Jurkat, Clone E6-1 (cell line): ENCODE results near the gene MMD. TPM values are rescaled to one million over a fixed set of nuclear protein-coding genes. Genes with fewer than 3 reads are reported as not detected.
A peak's percentile ranks its signal among the peaks of the same experiment; 100 is the strongest.
"Not testable (repeated sequence)": the region's sequence is repeated elsewhere in the genome, so short reads cannot be mapped to it uniquely, and the experiment has no call there.

ENCODE experiments used
- DNase-seq: peaks from one replicate; pipeline ENCODE4 v3.0.0-alpha.2; 2011; ENCODE audit warnings: low read depth, low spot score
- H3K4me3 ChIP-seq: 2 replicates; pipeline ENCODE4 v1.5.1; 2011; ENCODE audit warnings: mild to moderate bottlenecking, low read length, control low read depth, moderate library complexity
- polyA plus RNA-seq: library from polyadenylated mRNA; unstranded; fragments of >200 nt; gene quantifications from one replicate; pipeline ENCODE4 v1.2.1, GENCODE V29; 2012; ENCODE audit warnings: missing spikeins; ENCODE audit not compliant: insufficient read length, insufficient read depth

MMD gene, protein sequence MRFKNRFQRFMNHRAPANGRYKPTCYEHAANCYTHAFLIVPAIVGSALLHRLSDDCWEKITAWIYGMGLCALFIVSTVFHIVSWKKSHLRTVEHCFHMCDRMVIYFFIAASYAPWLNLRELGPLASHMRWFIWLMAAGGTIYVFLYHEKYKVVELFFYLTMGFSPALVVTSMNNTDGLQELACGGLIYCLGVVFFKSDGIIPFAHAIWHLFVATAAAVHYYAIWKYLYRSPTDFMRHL
- 18.1 TPM for polyA plus RNA-seq

- DNase-seq: no peak
Measured at GRCh38 chr17:55421179-55421934, at the start of gene MMD. Gene MMD (minus strand): TSS chr17:55421835. CDS start chr17:55421695, 140 bp downstream.

GRCh38 chr17:55466671-55467070, 45.0 kb upstream of the MMD start:
- H3K4me3 ChIP-seq: no peak overlapping the region
- DNase-seq: no peak

More at GRCh38 chr17:55421179-55421934, at the start of gene MMD:
- H3K4me3 ChIP-seq: peak within 1 kb of the TSS; percentile 97

DNA sequence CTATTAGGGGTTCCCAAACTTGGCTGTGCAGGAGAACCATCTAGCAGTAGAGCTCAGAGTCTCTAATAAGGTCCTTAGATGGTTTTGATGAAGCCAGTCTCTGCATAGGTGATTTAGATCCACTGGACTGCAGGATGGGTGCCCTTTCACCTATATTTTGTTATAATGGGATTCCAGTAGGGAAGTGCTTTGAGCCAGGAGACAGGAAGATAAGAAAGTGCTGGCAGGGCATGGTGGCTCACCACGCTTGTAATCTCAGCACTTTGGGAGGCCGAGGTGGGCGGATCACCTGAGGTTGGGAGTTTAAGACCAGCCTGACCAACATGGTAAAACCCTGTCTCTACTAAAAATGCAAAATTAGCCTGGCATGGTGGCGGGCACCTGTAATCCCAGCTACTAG, 44.1 kb upstream of the MMD start:
- H3K4me3 ChIP-seq, DNase-seq: not testable (repeated sequence)

GRCh38 chr17:55463600-55463999, 42.0 kb upstream of the MMD start:
- no peak for DNase-seq
- H3K4me3 ChIP-seq: no peak overlapping the region

DNA sequence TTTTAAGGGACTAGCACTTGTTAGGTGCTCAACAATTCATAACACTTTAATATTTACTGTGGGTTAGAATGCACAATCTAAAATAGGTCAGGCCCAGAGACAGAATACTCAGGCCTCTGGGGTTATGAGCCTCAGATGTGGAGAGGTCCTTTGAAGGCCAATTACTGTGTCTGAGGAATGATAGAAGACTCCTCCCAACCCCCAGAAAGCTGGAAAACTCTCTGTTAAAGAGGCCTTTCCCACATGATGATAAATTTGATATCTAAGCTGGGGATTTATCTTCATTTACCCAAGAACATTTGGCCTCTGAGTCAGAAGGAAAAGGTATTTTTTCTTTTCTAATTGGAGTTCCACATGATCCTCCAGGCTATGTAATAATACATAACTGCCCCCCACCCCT, 41.1 kb upstream of the MMD start:
- no peak for DNase-seq
- no peak overlapping the region for H3K4me3 ChIP-seq

DNA sequence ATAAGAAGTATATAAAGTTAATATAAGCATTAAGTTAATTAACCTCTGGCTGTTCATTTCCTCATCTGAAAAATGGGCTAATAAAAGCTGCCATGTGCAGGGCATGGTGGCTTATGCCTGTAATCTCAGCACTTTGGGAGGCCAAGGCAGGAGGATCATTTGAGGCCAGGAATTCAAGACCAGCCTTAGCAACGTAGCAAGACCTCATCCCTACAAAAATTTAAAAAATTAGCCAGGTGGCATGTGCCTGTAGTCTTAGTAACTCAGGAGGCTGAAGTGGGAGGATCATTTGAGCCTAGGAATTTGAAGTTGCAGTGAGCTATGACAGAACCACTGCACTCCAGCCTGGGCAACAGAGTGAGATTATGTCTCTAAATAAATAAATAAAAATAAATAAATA, 40.6 kb upstream of the MMD start:
- H3K4me3 ChIP-seq: no peak overlapping the region
- no peak for DNase-seq

GRCh38 chr17:55458978-55459377, 37.3 kb upstream of the MMD start:
- H3K4me3 ChIP-seq: no peak overlapping the region
- no peak for DNase-seq

- no peak for DNase-seq
- no peak overlapping the region for H3K4me3 ChIP-seq
Measured at GRCh38 chr17:55458287-55458900, 36.8 kb upstream of the MMD start.

- H3K4me3 ChIP-seq: no peak overlapping the region
- DNase-seq: no peak
Measured at GRCh38 chr17:55456307-55457240, 34.9 kb upstream of the MMD start.

DNA sequence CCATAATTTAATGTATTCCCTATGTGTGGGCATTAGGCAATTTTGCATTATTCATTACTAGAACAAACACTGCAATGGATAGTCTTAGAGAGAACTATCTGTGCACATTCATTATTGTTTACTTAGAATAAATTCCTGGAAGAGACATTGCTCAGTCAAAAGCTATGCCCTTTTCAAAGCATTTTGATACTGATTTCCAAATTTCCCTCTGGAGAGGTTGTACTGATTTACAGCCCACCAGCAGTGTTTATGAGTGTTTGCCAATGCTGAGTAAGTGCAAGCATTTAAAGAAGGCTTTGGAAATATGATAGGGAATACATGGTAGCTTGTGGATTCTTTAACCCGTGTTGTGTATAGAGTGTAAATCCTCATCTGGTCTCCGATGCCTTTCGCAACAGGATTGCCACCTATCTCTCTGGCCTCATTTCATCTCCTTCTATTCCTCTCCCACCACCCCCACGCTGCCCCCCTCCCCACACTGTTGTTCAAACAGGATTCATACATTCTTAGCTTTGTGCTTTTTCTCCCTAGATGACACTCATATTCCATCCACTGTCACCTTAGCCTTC, 33.4 kb upstream of the MMD start:
- DNase-seq: no peak

DNA sequence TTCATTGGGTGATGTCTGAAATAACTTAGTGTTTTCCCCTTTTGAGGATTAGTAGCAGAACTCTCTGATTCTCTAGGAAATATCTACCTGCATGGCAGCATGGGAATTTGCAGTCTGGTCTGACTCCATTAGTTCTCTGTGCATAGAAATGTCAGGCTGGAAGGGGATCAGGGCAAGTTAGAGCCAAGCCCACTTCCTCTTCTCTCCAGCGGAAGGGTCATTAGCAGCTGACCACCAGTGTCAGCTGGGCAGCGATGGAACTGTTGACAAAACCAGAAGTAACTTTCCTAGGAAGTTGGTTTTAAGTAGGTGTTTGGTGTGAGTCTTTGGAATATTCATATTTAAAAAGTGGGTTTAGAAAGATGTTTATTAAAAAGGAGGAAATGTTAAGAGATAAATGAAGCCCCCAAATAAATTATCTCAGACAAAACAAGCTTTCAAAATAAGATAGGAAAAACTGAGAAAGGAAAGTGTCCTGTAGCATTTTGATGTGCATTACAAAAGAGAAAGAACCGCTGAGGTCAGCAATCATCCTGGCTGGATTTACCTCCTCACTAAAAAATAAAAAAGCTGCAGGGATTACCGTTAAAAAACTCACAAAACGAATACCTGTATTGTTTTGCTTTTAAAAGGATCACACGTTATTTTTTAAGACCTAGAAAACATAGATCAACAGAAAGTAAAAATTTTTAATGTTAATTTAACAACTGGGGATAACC, 32.4 kb upstream of the MMD start:
- H3K4me3 ChIP-seq: no peak overlapping the region
- no peak for DNase-seq

More for the DNA sequence above, 33.4 kb upstream of the MMD start:
- no peak overlapping the region for H3K4me3 ChIP-seq

DNA sequence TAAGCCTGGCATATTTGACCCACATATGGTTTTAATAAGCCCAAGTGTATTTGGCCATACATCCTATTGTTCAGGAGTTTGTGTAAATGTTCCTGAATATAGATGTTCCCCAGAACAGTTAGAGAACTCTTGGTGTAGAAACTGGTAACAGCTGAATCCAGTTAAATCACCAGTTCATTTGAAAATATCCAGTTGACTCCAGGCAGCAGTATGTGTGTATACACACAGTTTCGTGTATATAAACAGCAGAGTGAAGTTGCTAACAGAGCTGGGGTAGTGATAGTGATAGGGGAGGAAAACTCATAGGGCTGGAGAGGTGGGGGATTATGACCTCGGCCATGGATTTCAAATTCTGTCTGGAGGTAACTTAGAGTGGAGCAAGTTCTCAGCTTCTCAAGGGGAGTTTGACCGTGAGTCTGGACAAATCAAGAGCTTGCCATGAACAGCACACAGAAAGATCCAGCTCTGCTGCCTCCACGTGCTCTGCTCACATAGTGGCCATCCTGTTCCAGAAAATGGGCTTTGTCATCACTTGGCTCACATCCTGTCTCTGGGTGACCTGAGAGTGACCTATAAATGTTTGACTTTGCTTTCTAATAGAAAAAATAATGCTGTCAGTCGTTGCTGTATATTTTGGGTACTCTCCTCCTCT, 30.6 kb upstream of the MMD start:
- H3K4me3 ChIP-seq: no peak overlapping the region
- no peak for DNase-seq

DNA sequence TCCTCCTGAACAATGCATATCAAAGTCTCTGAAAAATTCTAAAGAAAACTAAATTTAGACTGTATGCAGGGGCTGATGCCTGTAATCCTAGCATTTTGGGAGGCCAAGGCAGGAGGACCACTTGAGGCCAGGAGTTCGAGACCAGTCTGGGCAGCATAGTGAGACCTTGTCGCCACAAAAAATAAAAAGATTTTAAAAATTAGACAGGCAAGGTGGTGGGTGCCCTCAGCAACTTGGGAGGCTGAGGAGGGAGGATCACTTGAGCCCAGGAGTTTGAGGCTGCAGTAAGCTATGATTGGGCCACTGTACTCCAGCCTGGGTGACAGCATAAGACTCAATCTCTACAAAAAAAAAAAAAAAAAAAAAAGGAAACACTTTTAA, 30.1 kb upstream of the MMD start:
- DNase-seq: no peak
- no peak overlapping the region for H3K4me3 ChIP-seq

GRCh38 chr17:55451203-55451641, 29.6 kb upstream of the MMD start:
- DNase-seq: peak; percentile 100
- no peak overlapping the region for H3K4me3 ChIP-seq

DNA sequence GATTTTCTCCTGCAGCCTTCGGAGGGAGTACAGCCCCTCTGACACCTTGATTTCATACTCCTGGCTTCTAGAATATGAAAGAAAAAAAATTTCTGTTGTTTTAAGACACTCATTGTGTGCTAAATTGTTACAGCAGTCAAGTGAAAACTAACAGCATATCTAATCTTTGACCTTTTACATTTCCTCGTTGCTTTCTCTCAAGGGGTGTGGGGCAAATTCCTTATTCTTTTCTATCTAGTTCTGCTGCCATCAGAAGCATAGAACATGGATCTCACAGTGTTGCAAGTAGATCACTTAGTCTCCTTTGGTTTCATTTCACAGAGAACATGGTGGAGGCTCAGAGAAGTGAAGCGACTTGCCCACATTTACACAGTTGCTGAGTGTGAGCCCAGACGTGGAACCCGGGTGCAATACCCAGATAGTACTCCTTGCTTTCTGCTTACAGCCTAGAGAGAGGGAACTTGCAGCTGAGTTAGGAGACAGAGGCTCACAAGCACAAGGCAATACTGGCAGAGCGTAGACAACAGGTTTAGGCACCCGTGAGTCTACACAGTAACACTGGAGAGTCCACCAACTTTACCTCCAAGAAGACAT, 28.7 kb upstream of the MMD start:
- no peak for DNase-seq
- no peak overlapping the region for H3K4me3 ChIP-seq

- no peak for DNase-seq
- H3K4me3 ChIP-seq: no peak overlapping the region
Measured at GRCh38 chr17:55448681-55449080, 27.0 kb upstream of the MMD start.

DNA sequence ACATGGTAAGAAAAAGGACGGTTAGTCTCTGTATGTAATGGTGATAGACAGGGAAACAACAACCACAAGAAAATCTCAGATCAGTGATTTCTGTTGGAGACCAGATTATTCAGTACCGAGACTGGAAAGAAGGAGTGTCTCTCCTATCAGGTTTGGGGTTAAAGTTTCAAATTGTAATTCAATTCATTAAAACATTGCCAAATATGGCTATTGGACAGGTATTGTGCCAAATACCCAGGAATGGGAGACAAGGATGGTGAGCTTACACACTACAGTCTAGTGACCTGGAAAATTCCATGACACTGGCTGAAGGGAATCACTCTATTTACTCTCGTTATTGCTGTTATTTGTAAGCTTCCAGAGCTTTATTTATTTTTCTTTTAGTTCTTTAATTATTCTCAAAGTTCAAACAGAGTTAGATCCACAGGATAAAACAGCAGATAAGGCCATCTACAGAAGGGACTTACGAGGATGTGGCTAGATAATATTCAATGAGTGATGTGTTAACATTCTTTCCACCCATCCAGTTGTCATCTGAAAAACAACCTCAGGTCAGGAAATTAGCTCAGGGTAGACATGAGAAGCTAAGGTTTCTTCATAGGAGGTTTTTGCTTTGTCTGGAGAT, 25.1 kb upstream of the MMD start:
- H3K4me3 ChIP-seq: no peak overlapping the region
- DNase-seq: peak; percentile 44
